Heart left ventricle (tissue), 16 donors: ENCODE data around the gene TRERF1. TPM values are rescaled to one million over a fixed set of nuclear protein-coding genes. Genes with fewer than 3 reads are reported as not detected.

ENCODE experiments used
- ATAC-seq, 4 donors: fragments of 200-7000 bp; cut with Tn5 transposase; one replicate each; pipeline ENCODE4 v1.9.1; 2020 to 2022; ENCODE audit warnings: moderate library complexity in 4 of 4, mild to moderate bottlenecking in 3 of 4, moderate number of reproducible peaks in 1 of 4
- DNase-seq, 5 donors: peaks; one replicate each; pipeline ENCODE4 v3.0.0-alpha.2; 2020
- H3K27ac ChIP-seq, 12 donors: fragments of 200-600 bp; sonication (generic) in 4 of 12; one replicate each; pipeline versions ENCODE4 v1.5.0 to v1.8.0; 2016 to 2022; ENCODE audit warnings: mild to moderate bottlenecking in 2 of 12
- H3K27me3 ChIP-seq, 9 donors: fragments of 200-600 bp; sonication (generic) in 2 of 9; one replicate each; pipeline versions ENCODE4 v1.5.1 to v1.8.0; 2016 to 2022; ENCODE audit warnings: mild to moderate bottlenecking in 3 of 9
- H3K36me3 ChIP-seq, 9 donors: fragments of 200-600 bp; sonication (generic) in 2 of 9; one replicate each; pipeline versions ENCODE4 v1.5.0 to v1.8.0; 2018 to 2022; ENCODE audit warnings: mild to moderate bottlenecking in 2 of 9
- H3K4me1 ChIP-seq, 12 donors: fragments of 200-600 bp; sonication (generic) in 4 of 12; one replicate each; pipeline versions ENCODE4 v1.5.0 to v1.8.0; 2016 to 2022; ENCODE audit warnings: mild to moderate bottlenecking in 3 of 12
- H3K4me3 ChIP-seq, 12 donors: fragments of 200-600 bp; sonication (generic) in 4 of 12; one replicate each; pipeline versions ENCODE4 v1.5.0 to v1.8.0; 2017 to 2022; ENCODE audit warnings: mild to moderate bottlenecking in 9 of 12, moderate library complexity in 4 of 12
- H3K9me3 ChIP-seq, 12 donors: fragments of 200-600 bp; sonication (generic) in 4 of 12; one replicate each; pipeline versions ENCODE4 v1.5.0 to v1.8.0; 2016 to 2022; ENCODE audit warnings: mild to moderate bottlenecking in 1 of 12
- POLR2A ChIP-seq, 2 donors: fragments of 450-650 bp; IDR thresholded peaks; one replicate each; pipeline ENCODE4 v1.6.1; 2017; ENCODE audit warnings: antibody characterized with exemption in 2 of 2, mild to moderate bottlenecking in 2 of 2, moderate library complexity in 2 of 2
- WGBS, 4 donors: extraction: QIAGEN DNeasy Blood & Tissue Kit in 2 of 4; methylation state at CpG; one replicate each; pipeline versions ENCODE4 v1.1.5 to v1.1.7; 2013 to 2018; 5-methylcytosine and 5-hydroxymethylcytosine counted together
- intact Hi-C, 10 donors: fragments of 100-400 bp; cut with DNase I; formaldehyde crosslinking; loops; one replicate each; pipeline versions ENCODE4 v1.11.1 to v1.14.2; 2022
- polyA plus RNA-seq, 2 donors: library from polyadenylated mRNA; stranded (reverse); fragments of 200-250 nt; gene quantifications; one replicate each; pipeline ENCODE4 v1.2.3, GENCODE V29; 2013
- total RNA-seq, 9 donors: library from RNA; depleted of rRNA in 2 of 9; stranded (reverse); fragments of >200 nt in 2 of 9; fragmentation: NEBNext Ultra II Directional in 3 of 9; extraction: Animal tissue kit (Norgen Biotek cat#: 25700) in 3 of 9; gene quantifications; one replicate each; pipeline versions ENCODE4 v1.1.0 to v1.2.4, GENCODE V29; 2016 to 2023
- TF ChIP-seq, protein P1 (sequence below), 12 donors: fragments of 200-600 bp; sonication (generic) in 4 of 12; IDR thresholded peaks; one replicate each; pipeline versions ENCODE4 v1.5.0 to v1.8.0; 2018 to 2022; ENCODE audit warnings: antibody characterized with exemption in 12 of 12, mild to moderate bottlenecking in 5 of 12
- donor health status: ischemic (EF 13 %, LVEDD 7.1; RV severe dilation, severe dysfunction).
- donor health status: healthy with polysubstance abuse.
- donor health status: DM: no; HTN: yes; CAD: no.
- donor health status: DM: no; HTN: no; CAD: no.
- donor health status: ischemic (EF 25% LVEDD 6.9; RV normal size, moderate dysfunction).
- donor health status: ischemic (EF 25% LVEDD 5.7; RV mildly dilated, moderate dysfunction).
- donor health status: healthy.
- donor health status: DM: yes; HTN: yes; CAD: no.
- donor health status: ischemic (EF 35%, LVEDD 5.7; RV mildly dilated, moderate dysfunction).
- donor health status: nonischemic (EF 11% LVEDD 7.7; RV severe dilation, severe dysfunction).
- donor health status: DM: yes; HTN: yes; CAD: no.
- donor health status: PGD.
- donor health status: ischemic (EF 29% LVEDD 5.4; RV normal size, mild dysfunction).
- donor health status: nonischemic (EF 23%, LVEDD 6.1; RV moderate dilation, normal function).

The TRERF1 gene
- total and polyA plus RNA-seq, 11 donors: 0.53 to 4.5 (median 1.5) TPM

DNA sequence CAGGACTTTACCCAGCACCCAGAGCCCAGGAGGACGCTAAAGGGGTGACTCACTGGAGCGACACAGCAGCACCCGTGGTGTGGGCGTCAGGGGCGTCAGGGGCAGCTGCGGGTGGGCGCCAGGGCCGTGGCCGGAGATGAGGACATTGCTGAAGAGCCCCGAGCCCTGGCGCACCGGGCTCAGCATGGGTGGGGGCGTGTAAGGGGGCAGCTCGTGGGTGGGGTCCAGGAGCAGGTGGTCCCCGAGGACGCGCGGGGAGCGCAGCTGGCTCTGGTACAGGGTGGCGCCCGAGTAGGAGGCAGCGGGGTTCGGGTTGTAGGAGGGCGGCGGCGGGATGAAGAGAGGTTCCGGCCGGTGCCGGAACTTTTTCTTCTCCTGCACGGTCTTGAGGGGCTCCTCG is 192.4 kb downstream of the TRERF1 start:
- TF ChIP-seq, protein P1, sequence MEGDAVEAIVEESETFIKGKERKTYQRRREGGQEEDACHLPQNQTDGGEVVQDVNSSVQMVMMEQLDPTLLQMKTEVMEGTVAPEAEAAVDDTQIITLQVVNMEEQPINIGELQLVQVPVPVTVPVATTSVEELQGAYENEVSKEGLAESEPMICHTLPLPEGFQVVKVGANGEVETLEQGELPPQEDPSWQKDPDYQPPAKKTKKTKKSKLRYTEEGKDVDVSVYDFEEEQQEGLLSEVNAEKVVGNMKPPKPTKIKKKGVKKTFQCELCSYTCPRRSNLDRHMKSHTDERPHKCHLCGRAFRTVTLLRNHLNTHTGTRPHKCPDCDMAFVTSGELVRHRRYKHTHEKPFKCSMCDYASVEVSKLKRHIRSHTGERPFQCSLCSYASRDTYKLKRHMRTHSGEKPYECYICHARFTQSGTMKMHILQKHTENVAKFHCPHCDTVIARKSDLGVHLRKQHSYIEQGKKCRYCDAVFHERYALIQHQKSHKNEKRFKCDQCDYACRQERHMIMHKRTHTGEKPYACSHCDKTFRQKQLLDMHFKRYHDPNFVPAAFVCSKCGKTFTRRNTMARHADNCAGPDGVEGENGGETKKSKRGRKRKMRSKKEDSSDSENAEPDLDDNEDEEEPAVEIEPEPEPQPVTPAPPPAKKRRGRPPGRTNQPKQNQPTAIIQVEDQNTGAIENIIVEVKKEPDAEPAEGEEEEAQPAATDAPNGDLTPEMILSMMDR (IDR thresholded peaks at IDR 0.05): no peak
- TF ChIP-seq POLR2A (IDR thresholded peaks at IDR 0.05): no peak
- Histone ChIP-seq H3K4me1 (peaks cover 0 to 37% (median 8%) of the 10 kb centered on the region in 12 donors), H3K27ac (peak overlapping the region in 1 of 12 donors; percentile 22), H3K36me3 (peaks cover 0 to 48% (median 8%) of the 10 kb centered on the region in 9 donors), H3K9me3 (no peaks in the 10 kb centered on the region), H3K4me3 (no peak overlapping the region), H3K27me3 (no peaks in the 10 kb centered on the region)
- WGBS, 4 donors: 92 to 96% (median 93%) methylated on average over 29 to 31 of the region's 31 CpGs
- DNase-seq (no peak), ATAC-seq (no peak)
- intact Hi-C loops: loop anchor here in 2 of 10 donors (2.0 to 5.0 kb wide), 2 partner anchors 276 to 288 kb away; no protein-coding TSS in a partner anchor

DNA sequence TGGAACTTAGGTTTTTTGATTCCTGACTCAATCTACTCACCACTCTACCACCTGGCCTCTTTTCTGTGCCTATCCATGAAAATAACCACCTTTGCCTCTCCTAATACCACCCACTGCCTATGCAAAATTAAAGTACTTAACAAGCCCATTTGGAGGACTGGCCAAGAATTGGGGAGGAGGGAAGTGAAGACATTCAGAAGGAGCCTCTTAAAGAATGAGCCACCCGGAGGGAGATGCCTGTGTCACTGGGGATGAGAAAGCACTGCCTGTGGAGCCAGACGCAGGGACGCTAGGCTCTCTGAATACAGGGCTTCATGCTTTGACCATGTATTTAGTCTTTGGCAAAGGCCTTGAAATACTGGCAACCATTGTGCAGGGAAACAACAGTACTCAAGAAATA is 194.1 kb downstream of the TRERF1 start:
- ATAC-seq (no peak), DNase-seq (no peak)
- Histone ChIP-seq H3K4me3 (no peak overlapping the region), H3K4me1 (peaks cover 0 to 30% (median 12%) of the 10 kb centered on the region in 12 donors), H3K36me3 (peaks cover 0 to 53% (median 14%) of the 10 kb centered on the region in 9 donors), H3K27ac (peak overlapping the region in 1 of 12 donors; percentile 24), H3K27me3 (no peaks in the 10 kb centered on the region), H3K9me3 (no peaks in the 10 kb centered on the region)
- 82 to 93% (median 89%) methylated on average over 3 of the region's 3 CpGs for WGBS, 4 donors
- intact Hi-C loops: loop anchor here in 2 of 10 donors (2.0 to 5.0 kb wide), 2 partner anchors 277 to 290 kb away; no protein-coding TSS in a partner anchor
- no peak for TF ChIP-seq POLR2A (IDR thresholded peaks at IDR 0.05)
- TF ChIP-seq, protein P1 (IDR thresholded peaks at IDR 0.05): no peak

DNA sequence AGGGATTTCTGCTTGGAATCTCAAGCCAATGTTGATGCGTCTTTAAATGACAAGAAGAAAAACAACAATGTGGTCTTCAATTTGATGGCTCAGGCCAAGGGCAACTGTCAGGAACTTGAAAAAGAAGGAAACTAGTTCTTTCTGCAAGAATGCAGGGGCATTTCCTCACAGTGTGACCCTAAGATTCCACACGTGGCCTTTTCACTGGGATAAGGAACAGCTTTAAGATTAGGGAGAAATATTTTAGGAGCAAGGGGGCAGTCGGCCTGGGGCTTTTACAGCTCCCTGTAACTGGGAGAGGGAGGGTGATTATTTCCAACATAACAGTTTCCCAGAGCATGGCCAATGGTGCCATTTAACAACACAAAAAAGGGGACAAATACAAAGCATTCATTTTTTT is 194.7 kb downstream of the TRERF1 start:
- peaks cover 0 to 34% (median 17%) of the 10 kb centered on the region in 12 donors for H3K4me1 ChIP-seq
- ATAC-seq: no peak
- peaks cover 0 to 52% (median 14%) of the 10 kb centered on the region in 9 donors for H3K36me3 ChIP-seq
- no peak overlapping the region for H3K4me3 ChIP-seq
- H3K9me3 ChIP-seq: no peaks in the 10 kb centered on the region
- no peak for DNase-seq
- TF ChIP-seq, protein P1 (IDR thresholded peaks at IDR 0.05): no peak
- peak overlapping the region in 1 of 12 donors; percentile 15 for H3K27ac ChIP-seq
- 58 to 72% (median 68%) methylated on average over 3 of the region's 3 CpGs for WGBS, 4 donors
- H3K27me3 ChIP-seq: no peaks in the 10 kb centered on the region
- intact Hi-C loops: loop anchor here in 1 of 10 donors (5.0 kb wide), 1 partner anchor 290 kb away; no protein-coding TSS in a partner anchor

DNA sequence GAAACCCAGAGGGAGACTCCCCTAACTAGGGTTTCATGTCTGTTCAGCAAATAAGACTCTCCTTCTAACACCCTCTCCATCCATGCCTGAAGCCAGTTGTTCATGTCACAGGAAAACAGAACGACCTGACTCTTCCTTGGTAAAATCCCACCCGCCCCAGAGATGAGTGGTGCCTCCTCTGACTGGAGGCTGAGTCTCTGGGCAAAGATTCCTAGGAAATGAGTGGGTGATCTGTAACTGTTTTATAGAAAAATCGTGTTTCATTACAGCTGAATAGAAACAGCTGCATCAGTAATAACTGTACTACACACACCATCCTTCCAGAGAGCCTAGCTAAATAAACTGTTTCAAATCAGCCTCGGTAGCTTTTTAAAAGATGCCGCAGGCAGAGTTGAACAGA is 196.7 kb downstream of the TRERF1 start:
- WGBS, 4 donors: 72 to 91% (median 86%) methylated on average over 5 of the region's 5 CpGs
- DNase-seq: no peak
- no peak for TF ChIP-seq POLR2A (IDR thresholded peaks at IDR 0.05)
- TF ChIP-seq, protein P1 (IDR thresholded peaks at IDR 0.05): no peak
- intact Hi-C loops: loop anchor here in 1 of 10 donors (5.0 kb wide), 1 partner anchor 292 kb away; no protein-coding TSS in a partner anchor
- peaks cover 0 to 52% (median 14%) of the 10 kb centered on the region in 9 donors for H3K36me3 ChIP-seq
- H3K27ac ChIP-seq: no peak overlapping the region
- H3K9me3 ChIP-seq: no peaks in the 10 kb centered on the region
- H3K4me1 ChIP-seq: peaks cover 0 to 37% (median 20%) of the 10 kb centered on the region in 12 donors
- H3K27me3 ChIP-seq: no peaks in the 10 kb centered on the region
- H3K4me3 ChIP-seq: no peak overlapping the region
- no peak for ATAC-seq
